HG02610 (cell line): Measurements from ENCODE around the gene MTG1.
"Not testable (repeated sequence)": the region's sequence is repeated elsewhere in the genome, so short reads cannot be mapped to it uniquely, and the experiment has no call there.

Source experiments
- ATAC-seq: cut with Tn5 transposase; IDR thresholded peaks from one replicate; pipeline ENCODE4 v1.9.1; 2021; ENCODE audit warnings: mild to moderate bottlenecking, moderate library complexity; ENCODE audit not compliant: unreplicated experiment

Gene MTG1

DNA sequence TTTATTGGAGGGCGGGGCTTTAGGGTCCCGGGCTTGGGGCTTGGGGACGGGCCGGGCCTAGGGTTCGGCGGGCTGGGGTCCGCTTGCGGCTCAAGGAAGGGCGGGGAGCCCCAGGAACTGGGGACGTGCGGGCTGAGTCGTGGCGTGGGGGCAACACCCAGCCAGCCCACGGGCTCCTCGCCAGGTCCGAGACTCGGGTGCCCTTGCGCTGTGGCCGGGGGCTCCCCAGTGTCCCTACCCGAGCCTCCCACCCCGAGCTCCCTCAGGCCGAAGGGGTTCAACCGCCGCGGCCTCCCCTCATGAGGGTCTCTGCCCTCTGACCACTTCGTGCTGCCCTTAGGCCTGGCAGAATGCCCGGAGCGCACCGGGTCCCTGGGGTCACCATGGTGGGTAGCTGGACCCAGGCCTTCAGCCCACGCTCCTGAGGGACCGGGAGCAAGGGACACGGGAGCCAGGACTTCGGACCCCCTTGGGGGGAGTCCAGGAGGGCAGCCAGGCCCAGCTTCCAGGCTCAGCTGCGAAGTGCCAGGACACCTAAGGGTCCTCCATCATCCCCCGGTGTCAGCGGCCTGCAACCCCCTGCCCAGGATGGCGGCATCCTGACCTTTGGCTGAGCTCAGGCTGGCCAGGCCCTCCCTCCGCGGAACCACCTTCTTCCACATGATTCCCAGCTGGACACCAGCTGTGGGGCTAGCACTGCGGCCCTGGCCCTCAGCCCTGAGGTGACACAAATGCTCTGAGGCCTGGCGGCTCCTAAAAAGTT lies 35.6 kb upstream of the MTG1 start:
- ATAC-seq = no peak

DNA sequence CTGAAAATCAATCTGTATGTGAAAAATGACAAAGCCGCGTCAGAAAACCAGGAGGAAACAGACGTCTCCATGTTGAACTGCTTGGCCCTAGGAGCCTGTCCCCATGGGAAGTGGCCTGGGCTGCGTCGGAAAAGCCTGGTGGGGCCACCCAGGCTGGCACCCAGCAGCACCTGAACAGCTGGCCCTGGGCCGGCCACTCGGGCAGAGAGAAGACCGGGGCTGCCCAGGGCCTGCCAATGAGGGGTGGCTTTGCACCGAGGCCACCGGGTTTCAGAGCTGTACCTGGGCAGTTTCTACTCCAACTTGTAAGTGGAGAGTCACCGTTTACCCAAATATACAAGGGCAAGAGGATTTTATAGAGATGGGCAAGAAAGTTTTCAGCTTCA lies 35.0 kb upstream of the MTG1 start:
- ATAC-seq = no peak

DNA sequence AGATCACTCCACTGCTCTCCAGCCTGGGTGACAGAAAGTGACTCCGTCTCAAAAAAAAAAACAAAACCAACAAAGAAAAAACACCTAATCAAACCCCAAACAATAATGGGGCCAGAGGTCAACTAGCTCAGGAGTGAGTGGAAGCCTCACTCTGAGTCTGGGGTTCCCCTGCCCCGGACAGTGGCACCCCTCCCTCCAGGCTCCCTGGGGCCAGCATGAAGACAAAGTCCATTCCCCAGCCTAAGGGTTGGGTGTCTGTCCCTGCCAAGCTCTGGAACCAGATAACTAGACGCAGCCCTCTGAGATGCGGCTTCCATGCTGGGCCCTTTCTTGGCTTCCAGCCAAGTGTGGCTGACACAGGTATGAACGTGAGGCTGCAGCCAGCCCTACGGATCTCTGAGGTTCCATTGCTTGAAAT lies 34.4 kb upstream of the MTG1 start:
- no peak for ATAC-seq

DNA sequence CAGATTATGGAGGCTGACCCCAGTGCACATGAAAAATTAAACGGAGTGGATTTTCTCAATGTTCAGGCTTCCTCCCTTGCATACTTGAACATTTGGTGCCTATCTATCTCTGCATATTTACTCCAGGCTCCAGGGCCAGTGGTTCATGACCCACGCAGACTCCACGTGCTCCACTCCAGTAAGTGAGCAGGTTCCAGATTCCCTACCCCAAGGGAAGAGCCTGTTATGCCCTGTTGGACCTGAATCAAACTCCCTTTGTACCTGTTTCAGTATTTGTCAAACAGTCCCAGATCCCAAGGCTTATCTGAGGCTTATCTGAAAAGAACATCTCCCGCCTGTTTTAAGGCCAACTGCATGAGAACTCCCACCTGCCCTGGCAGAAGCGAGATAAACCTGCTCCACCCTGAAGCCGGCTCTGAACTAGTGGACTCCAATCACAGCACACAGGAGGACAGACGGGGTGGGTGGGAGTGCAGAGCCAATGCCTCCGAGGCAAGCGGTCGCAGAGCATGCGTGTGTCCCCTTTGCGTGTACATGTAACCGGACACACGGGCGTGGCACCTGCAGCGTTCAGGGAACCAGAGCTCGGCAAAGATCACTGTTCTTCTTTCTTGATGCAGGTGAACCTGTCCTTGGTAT lies 33.9 kb upstream of the MTG1 start:
- no peak for ATAC-seq

DNA sequence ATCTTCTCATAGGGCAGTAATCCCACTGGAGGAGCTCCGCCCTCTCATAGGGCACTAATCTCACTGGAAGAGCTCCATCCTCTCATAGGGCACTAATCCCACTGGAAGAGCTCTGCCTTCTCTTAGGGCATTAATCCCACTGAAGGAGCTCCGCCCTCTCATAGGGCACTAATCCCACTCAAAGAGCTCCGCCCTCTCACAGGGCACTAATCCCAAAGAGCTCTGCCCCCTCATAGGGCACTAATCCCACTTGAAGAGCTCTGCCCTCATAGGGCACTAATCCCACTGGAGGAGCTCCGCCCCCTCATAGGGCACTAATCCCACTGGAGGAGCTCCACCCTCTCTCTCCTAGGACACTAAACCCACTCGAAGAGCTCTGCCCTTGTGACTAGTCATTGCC lies 32.7 kb upstream of the MTG1 start:
- no peak for ATAC-seq

DNA sequence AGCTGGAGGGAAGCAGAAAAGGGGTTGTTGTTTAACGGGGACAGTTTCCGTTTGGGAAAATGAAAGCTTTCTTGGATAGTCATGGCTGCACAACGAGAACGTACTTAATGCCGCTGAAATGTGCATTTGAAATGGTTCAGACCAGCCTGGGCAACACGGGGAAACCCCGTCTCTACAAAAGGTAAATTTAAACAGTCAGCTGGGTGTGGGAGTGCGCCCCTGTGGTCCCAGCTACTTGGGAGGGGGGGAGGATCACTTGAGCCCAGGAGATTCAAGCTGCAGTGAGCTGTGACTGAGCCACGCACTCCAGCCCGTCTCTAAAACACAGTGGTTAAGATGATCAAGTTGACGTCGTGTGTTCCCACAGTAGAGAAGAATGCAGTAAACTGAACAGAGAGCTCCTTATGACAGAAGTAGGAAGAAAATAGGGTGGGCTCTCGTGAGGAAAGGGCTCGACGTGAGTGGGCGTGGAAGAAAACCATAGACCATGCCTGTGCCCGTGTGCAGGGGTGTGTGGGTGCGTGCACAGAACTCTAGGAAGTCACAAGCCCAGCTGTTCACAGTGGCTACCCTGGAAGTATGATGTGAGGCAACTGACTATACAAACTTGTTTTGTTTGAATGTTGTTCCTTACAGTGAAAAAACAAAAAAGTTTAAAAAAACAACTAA lies 32.0 kb upstream of the MTG1 start:
- ATAC-seq = no peak

DNA sequence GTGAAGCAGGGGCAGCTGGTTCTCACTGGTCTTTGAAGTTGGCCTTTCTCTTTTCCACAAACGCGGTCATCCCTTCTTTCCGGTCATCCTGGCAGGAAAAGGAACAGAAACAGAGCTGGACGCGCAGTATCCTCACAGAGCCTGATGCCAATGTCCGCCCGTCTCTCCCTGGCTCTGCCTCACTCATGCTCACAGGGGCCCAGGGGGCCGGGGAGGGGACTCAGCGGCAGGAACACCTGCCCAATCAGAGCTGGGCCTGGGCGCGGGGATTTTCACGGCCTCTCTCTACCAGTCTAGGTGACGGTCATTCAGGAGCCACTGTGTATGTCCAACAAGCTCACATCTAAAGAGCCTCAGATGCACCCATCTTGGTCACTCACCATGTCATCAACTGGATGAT lies 31.1 kb upstream of the MTG1 start:
- no peak for ATAC-seq

DNA sequence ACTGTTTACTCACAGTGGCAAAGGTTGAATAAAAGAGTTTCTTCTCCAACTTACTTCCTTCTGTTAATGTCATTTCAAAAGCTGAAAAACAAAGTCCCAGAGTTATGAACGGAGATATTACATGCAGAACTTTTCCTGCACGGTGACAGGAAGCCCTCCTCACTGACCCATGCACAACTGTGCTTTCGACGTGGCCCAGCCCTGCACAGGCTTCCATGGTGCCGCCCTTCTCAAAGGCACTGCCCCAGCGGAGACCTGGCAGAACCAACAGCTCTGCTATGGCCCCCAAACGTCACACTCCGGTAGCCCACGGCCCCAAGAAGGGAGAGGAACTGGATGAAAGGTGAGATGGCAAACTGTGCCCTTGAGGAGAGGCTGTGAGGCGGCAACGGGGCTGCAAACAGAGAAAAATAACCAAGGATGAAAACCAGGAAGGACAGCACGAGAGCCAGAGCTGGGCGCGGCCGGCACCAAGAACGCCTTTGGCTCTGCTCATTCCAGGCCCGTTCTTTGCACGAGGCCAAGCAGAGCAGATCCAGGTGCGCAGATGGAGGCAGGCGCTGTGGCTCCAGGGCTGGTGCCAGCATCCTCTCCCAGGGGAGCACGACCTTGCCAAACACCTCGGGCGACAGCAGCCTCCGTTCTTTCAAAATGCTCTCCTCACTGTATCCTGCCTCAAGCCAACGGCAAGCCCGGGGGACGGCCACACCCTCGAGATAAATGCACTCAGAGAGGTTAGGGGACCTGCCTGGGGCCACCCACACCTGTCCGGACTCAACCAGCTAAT lies 29.1 kb upstream of the MTG1 start:
- ATAC-seq = no peak

DNA sequence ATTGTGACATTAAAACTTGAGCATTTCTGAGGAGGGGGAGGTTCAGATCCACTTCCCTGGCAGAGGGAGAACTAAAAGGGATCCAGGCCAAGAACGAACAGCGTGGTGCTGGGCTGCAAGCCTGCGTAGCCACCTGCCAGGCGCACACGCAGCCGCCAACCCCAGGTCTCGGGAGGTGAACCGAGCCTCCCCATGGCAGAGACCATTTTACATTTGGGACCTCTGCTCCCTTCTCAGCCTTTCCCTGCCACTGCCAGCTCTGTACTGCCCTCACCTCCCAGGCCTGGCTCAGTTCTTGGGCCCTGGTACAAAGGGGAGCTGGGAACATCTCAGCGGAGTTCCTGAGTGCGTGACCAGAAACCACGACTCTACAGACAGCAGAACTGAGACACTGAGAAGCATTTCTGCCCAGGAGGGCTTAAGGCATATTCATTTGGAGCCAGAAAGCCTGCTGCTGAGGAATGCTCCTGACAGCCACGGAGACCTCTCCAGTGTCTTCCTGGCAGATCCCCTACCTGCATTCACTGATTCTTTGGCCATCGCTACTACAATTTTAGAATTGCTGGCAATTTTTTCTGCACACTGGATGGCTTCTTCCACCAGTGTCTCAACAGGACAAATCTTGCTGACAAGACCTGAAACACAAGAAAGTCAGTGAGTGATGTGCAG lies 28.4 kb upstream of the MTG1 start:
- no peak for ATAC-seq

DNA sequence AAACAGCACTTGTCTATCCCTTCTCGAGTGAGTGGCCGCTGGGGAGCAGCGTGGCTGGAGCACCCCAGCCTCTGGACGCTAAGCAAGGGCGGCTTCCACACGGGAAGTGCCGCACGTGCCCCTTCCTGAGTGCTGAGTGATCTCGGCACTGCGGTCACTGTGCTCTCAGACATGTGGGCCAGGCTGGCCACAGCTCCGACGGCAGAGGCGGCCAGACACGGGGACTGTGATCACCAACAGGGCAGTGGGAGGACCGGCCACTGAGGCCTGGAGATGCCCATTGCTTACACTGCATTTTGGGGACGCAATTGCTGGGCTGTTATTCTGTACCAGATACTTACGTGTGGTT lies 27.9 kb upstream of the MTG1 start:
- ATAC-seq = no peak

DNA sequence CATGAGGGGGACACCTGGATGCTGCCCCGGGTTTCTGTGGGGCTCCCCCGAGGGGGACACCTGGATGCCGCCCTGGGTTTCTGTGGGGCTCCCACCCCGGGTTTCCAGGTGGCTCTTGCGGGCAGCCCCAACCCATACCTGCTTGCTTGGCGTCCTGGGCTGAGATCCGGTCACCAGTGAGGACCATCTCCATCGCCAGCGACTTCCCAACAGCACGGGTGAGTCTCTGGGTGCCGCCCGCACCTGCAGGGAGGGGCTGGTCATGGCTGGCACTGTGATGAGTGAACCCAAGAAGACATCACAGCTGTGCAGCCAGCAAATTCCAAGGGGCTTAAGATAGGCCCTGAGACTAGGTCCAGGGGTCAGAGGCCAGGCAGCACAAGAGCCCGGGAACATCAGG lies 27.2 kb upstream of the MTG1 start:
- ATAC-seq = no peak

DNA sequence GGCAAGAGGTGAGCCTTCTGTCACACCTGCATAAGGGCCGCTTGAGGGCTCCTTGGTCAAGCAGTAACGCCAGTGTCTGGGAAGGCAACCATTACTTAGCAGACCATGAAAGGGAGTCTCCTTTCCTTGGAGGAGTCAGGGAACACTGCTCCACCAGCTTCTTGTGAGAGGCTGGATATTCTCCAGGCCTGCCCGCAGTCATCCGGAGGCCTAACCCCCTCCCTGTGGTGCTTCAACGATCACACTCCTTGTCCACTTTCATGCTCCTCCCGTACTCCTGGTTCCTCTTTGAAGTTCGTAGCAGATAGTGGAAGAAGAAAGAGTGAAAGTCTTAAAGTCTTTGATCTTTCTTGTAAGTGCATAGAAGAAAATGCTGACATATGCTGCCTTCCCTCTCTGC lies 26.5 kb upstream of the MTG1 start:
- not testable (repeated sequence) for ATAC-seq

DNA sequence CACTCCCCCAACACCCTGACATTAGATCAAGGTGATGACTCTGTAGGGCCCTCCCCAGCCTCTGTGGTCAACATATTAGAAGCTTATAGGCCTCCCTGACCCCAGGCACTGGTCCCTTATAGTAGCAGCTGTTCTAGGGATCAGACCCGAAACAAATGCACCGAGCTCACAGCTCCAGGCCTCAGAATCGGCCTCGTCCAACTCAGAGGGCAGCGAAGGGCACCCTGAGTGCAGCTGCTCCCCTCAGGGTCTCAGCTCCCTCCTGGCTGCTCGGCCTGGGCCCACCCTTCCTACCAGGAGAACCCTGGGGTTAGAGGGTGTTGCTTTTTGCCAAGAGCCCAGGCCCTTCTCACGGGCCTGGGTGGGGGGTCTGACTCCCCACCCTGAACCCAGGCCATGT lies 25.8 kb upstream of the MTG1 start:
- no peak for ATAC-seq

DNA sequence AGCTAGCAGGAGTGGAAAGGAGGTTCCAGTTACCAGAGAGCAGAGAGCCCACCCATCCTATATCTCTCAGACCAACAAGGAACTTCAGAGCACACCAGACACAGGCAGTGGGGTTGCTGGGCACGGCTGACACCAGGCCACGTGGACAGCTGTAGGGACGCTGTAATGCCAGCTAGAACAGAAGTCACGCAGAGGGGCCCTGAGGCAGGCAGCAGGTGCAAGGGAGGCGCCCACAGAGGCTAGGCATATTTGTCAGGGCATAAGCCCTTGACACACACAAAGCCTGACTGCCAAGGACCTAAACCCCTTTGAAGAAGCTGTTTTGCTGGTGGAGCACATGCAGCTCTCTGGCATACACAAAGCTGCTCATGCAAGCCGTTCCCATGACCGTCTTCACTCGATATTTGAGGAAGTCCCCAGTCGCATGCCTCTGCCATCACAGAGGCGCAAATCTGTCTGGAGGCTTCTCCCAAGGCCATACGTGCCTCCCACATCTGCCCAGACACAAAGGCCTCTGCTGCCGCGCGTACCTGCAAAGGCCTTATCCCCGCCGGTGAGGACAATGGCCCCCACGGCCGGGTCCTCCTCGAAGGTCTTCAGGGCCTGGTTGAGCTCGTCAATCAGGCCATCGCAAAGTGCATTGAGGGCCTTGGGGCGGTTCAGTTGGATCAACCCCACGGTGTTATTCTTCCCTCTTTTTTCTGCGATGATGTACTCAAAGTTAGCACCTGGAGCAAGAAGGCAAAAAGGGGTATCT lies 23.7 kb upstream of the MTG1 start:
- ATAC-seq = no peak

DNA sequence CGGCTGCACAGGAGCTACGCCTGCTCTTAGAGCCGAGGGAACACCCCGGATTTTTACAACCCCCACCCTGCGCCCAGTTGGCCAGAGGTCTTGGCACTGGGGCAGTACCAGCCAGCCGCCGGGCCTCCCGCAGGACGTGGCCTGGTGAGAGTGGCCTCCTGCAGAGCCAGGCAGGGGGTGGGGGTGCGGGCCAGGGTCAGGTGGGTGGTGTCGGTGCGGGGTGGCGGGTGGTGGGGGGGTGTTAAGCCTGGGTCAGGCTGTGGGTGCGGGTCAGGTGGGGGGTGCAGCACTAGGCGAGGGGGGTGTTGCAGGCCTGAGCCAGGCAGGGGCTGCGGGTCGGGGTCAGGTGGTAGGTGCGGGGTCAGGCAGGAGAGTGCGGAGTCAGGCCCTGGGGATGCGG lies 21.4 kb upstream of the MTG1 start:
- ATAC-seq = no peak

DNA sequence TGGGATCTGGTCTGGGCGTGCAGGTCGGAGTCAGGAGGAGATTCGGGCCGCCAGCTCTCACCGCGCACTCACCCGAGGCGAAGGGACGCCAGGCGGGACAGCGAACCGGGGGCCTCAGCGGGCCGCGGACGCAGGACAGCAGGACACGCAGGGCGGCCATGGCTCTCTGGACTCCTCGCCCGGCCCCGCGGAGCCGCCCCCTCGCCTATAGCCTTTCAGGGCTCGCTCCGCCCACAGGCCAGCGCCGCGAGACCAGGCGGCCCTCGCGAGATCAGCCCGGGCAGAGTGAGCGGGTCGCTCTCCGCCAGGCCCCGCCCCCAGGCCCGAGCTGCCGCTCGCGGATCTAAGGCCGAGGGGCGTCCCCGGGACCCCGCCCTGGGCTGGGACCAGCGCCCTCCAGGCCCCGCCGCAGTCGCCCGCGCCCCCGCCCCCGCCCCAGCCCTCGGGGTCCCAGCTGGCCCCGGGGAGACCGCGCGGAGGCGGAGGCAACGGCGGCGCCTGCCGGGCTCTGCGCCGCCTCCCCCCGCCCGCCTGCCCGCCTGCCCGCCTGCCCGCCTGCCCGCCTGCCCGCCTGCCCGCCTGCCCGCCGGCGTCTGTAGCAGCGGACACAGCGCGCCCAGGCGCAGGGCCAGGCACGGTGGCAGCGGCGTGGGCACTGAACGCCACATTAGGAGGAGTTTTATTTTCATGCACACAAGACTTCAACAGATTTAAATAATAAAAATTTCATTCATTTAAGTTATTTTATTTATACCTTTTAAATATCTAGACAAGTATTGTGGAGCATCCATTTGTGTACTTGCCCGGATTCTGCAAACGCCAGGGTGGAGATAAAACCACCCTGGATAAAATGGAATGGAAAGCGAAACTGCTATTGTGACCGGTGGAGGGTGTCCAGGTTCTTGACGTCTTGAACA lies 20.5 kb upstream of the MTG1 start, which contains the start of gene ECHS1:
TSS of gene ECHS1 (minus strand) at position 181 of the 917 bp plus-strand sequence. CDS start at position 160, 21 bp downstream.
- ATAC-seq = peak; percentile 93

DNA sequence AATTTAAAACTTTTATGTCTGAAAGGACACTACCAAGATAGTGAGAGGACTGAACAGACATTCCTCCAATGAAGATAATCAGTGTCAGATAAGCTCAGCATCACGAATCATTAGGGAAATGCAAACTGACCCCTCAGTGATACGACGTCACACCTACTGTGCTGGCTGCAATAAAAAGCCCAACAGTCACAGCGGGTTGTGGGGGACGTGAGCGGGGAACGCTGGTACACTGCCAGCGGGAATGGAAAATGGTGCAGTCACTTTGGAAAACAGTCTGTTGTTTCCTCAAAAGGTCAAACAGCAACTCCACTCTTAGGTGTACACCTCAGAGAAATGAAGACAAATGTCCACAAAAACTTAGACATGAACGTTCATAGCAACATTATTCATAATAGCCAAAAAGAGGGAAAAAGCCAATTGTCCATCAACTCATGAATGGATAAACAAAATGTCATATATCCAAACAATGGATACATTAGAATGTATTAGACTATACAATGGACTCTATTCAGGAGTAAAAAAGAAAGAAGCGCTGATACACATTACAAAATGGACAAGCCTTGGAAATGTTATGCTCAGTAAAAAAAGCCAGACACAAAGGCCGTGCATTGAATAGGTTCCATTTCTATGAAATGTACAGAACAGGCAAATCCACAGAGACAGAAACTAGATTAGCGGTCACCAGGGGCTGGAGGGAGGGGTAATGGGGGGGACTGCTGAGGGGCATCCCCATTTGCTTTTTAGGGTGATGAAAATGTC lies 18.4 kb upstream of the MTG1 start:
- ATAC-seq = no peak

DNA sequence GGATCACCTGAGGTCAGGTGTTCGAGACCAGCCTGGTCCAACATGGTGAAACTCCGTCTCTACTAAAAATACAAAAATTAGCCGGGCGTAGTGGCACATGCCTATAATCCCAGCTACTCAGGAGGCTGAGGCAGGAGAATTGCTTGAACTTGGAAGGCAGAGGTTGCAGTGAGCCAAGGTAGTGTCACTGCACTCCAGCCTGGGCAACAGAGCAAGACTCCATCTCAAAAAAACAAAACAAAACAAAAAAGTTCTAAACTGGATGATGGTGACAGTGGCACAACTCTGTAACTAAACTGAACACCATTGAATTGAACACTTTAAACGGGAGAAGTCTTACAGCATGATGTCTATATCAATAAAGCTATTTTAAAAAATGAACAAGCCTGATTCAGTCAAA lies 17.8 kb upstream of the MTG1 start:
- ATAC-seq = not testable (repeated sequence)
